Measurements from ENCODE around the gene CGGBP1. TPM values are rescaled to one million over a fixed set of nuclear protein-coding genes. Genes with fewer than 3 reads are reported as not detected.
A peak's percentile ranks its signal among the peaks of the same experiment; 100 is the strongest.

CGGBP1 gene
- total and polyA plus RNA-seq, 2 donors (not counting 3 experiments of a cell fraction or from before 2014, with no cell fraction given), result 33.1 to 69.7 TPM

GRCh38 chr3:88061746-88062145 is 2.9 kb upstream of the CGGBP1 start:
- peak; percentile 49 for FAIRE-seq
- no peaks in the 10 kb centered on the region for H3K9me3 ChIP-seq (replicated peaks; ENCODE audit: control insufficient read depth, insufficient read depth, low read length)
- peaks cover 16% of the 10 kb centered on the region for H4K20me1 ChIP-seq (replicated peaks; ENCODE audit: control insufficient read depth, extremely low read depth, insufficient read depth, low read length)
- peaks cover 0 to 4% of the 10 kb centered on the region in 2 experiments for H3K36me3 ChIP-seq (ENCODE audit: control insufficient read depth in 2 of 2, extremely low read depth in 1 of 2, insufficient read depth in 2 of 2, low read length in 2 of 2)
- ChIA-PET POLR2A (no interaction called here), CTCF (interaction anchor here (1.5 to 5.4 kb wide), 4 partner anchors 51 to 56 kb away, joined by 3 to 30 read pairs (median 9); no protein-coding TSS in a partner anchor)
- DNase-seq (ENCODE audit: low read depth, low spot score), result peak; percentile 47
- intact Hi-C loops (cut with micrococcal nuclease) (no loop called here), dilution Hi-C loops (cut with MboI; ENCODE audit: extremely low pct_ligation_motif_present, low sequenced_read_pairs) (no loop called here)
- H3K4me2 ChIP-seq (ENCODE audit: insufficient read depth, low read length), result peak overlapping the region; percentile 96
- H3K4me3 ChIP-seq (replicated peaks in 1 of 3; ENCODE audit: insufficient read depth in 1 of 3, low read depth in 1 of 3, low read length in 3 of 3), result peak overlapping the region in 2 of 3 experiments; percentile 96 to 99
- peaks cover 3% of the 10 kb centered on the region for H3K9me1 ChIP-seq (replicated peaks; ENCODE audit: control insufficient read depth, extremely low read depth, insufficient read depth, low read length)
- H3K27ac ChIP-seq (ENCODE audit: insufficient read depth, low read depth, low read length), result peak overlapping the region; percentile 38
- no peaks in the 10 kb centered on the region for H3K27me3 ChIP-seq (ENCODE audit: control insufficient read depth in 2 of 2, insufficient read depth in 2 of 2, low read length in 2 of 2)
- H3K4me1 ChIP-seq (ENCODE audit: control insufficient read depth, extremely low read depth, insufficient read depth, low read length), result peaks cover 29% of the 10 kb centered on the region
- H3K79me2 ChIP-seq (ENCODE audit: control insufficient read depth, insufficient read depth, low read length), result peaks cover 88% of the 10 kb centered on the region
- TF ChIP-seq GATA2 (IDR thresholded peaks at IDR 0.05; ENCODE audit: insufficient read depth, insufficient read length, low read depth, low read length) (no peak), MYC (IDR thresholded peaks at IDR 0.05; ENCODE audit: low read depth, low read length) (no peak), MAX (IDR thresholded peaks at IDR 0.05; ENCODE audit: insufficient read depth, insufficient read length) (no peak), FOS (IDR thresholded peaks at IDR 0.05; ENCODE audit: borderline replicate concordance, insufficient read depth, low read length) (peak; percentile 36)
- H3K9ac ChIP-seq (replicated peaks; ENCODE audit: extremely low read depth, insufficient read depth, low read length), result peak overlapping the region; percentile 94
- no TSS peak for BruUV-seq (replicated peaks)
- H2AFZ ChIP-seq (ENCODE audit: low read depth, low read length), result no peak overlapping the region

- Histone ChIP-seq H3K9me3 (replicated peaks; ENCODE audit: control insufficient read depth, insufficient read depth, low read length) (no peaks in the 10 kb centered on the region), H3K27me3 (ENCODE audit: control insufficient read depth in 2 of 2, insufficient read depth in 2 of 2, low read length in 2 of 2) (no peaks in the 10 kb centered on the region), H3K4me2 (ENCODE audit: insufficient read depth, low read length) (peak overlapping the region; percentile 96), H3K27ac (ENCODE audit: insufficient read depth, low read depth, low read length) (peak overlapping the region; percentile 79), H3K4me3 (replicated peaks in 1 of 3; ENCODE audit: insufficient read depth in 1 of 3, low read depth in 1 of 3, low read length in 3 of 3) (peak overlapping the region; percentile 77 to 99 (median 96)), H3K79me2 (ENCODE audit: control insufficient read depth, insufficient read depth, low read length) (peaks cover 77% of the 10 kb centered on the region), H3K36me3 (ENCODE audit: control insufficient read depth in 2 of 2, extremely low read depth in 1 of 2, insufficient read depth in 2 of 2, low read length in 2 of 2) (peaks cover 4 to 8% of the 10 kb centered on the region in 2 experiments), H3K4me1 (ENCODE audit: control insufficient read depth, extremely low read depth, insufficient read depth, low read length) (peaks cover 29% of the 10 kb centered on the region), H3K9me1 (replicated peaks; ENCODE audit: control insufficient read depth, extremely low read depth, insufficient read depth, low read length) (peaks cover 2% of the 10 kb centered on the region), H4K20me1 (replicated peaks; ENCODE audit: control insufficient read depth, extremely low read depth, insufficient read depth, low read length) (peaks cover 16% of the 10 kb centered on the region), H3K9ac (replicated peaks; ENCODE audit: extremely low read depth, insufficient read depth, low read length) (peak overlapping the region; percentile 94), H2AFZ (ENCODE audit: low read depth, low read length) (peak overlapping the region; percentile 75)
- no peak for DNase-seq (ENCODE audit: low read depth, low spot score)
- POLR2A ChIA-PET, result interaction anchor here (1.7 to 1.9 kb wide), 2 partner anchors 28 to 90 kb away, joined by 7 to 10 read pairs; partner anchors contain the start of gene C3orf38
- dilution Hi-C loops (cut with MboI; ENCODE audit: extremely low pct_ligation_motif_present, low sequenced_read_pairs) (no loop called here), intact Hi-C loops (cut with micrococcal nuclease) (loop anchor here (1.0 kb wide), 2 partner anchors 54 to 90 kb away; partner anchors contain the start of gene C3orf38)
- CTCF ChIA-PET, result interaction anchor here (0.9 to 5.4 kb wide), 3 partner anchors 16 to 54 kb away, joined by 3 to 30 read pairs (median 6); no protein-coding TSS in a partner anchor
- FAIRE-seq, result no peak
- BruUV-seq (replicated peaks), result no TSS peak
- no peak for TF ChIP-seq MYC (IDR thresholded peaks at IDR 0.05; ENCODE audit: low read depth, low read length)
- TF ChIP-seq, protein P1, sequence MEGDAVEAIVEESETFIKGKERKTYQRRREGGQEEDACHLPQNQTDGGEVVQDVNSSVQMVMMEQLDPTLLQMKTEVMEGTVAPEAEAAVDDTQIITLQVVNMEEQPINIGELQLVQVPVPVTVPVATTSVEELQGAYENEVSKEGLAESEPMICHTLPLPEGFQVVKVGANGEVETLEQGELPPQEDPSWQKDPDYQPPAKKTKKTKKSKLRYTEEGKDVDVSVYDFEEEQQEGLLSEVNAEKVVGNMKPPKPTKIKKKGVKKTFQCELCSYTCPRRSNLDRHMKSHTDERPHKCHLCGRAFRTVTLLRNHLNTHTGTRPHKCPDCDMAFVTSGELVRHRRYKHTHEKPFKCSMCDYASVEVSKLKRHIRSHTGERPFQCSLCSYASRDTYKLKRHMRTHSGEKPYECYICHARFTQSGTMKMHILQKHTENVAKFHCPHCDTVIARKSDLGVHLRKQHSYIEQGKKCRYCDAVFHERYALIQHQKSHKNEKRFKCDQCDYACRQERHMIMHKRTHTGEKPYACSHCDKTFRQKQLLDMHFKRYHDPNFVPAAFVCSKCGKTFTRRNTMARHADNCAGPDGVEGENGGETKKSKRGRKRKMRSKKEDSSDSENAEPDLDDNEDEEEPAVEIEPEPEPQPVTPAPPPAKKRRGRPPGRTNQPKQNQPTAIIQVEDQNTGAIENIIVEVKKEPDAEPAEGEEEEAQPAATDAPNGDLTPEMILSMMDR (IDR thresholded peaks at IDR 0.05; ENCODE audit: extremely low read depth in 1 of 2, insufficient read depth in 1 of 2, low read depth in 1 of 2, low read length in 2 of 2), result no peak
- TF ChIP-seq MAX (IDR thresholded peaks at IDR 0.05; ENCODE audit: insufficient read depth, insufficient read length), result no peak
- TF ChIP-seq FOS (IDR thresholded peaks at IDR 0.05; ENCODE audit: borderline replicate concordance, insufficient read depth, low read length), result no peak
- no peak for TF ChIP-seq JUN (IDR thresholded peaks at IDR 0.05; ENCODE audit: borderline replicate concordance, insufficient read depth, insufficient read length, low read depth)
- TF ChIP-seq POLR2AphosphoS5 (IDR thresholded peaks at IDR 0.05; ENCODE audit: insufficient read depth, low read depth, low read length), result no peak
- no peak for TF ChIP-seq GATA2 (IDR thresholded peaks at IDR 0.05; ENCODE audit: insufficient read depth, insufficient read length, low read depth, low read length)
- no peak for TF ChIP-seq EZH2 (IDR thresholded peaks at IDR 0.05; ENCODE audit: borderline replicate concordance, low read depth, low read length, severe bottlenecking)
- TF ChIP-seq POLR2A (IDR thresholded peaks at IDR 0.05; ENCODE audit: low read depth, low read length), result no peak
Observed at GRCh38 chr3:88059380-88060170, 770 bp upstream of the CGGBP1 start.

Data from endothelial cell of umbilical vein (primary cell).